ENCODE results near the gene FAM227B. TPM values are rescaled to one million over a fixed set of nuclear protein-coding genes. Genes with fewer than 3 reads are reported as not detected.
"Not testable (repeated sequence)": the region's sequence is repeated elsewhere in the genome, so short reads cannot be mapped to it uniquely, and the experiment has no call there.

FAM227B gene
- total RNA-seq, 2 donors from 2014 or later: 8.3 to 12.9 TPM

- Histone ChIP-seq H3K9me3 (no peaks in the 10 kb centered on the region), H3K36me3 (no peaks in the 10 kb centered on the region), H3K4me1 (replicated peaks) (no peaks in the 10 kb centered on the region), H3K27me3 (replicated peaks; ENCODE audit: insufficient read depth) (no peaks in the 10 kb centered on the region), H3K4me3 (no peak overlapping the region), H3K27ac (no peak overlapping the region)
- intact Hi-C loops (cut with DNase I): loop anchor here (10.0 kb wide), 1 partner anchor 732 kb away; no protein-coding TSS in a partner anchor
- DNase-seq (ENCODE audit: low spot score): no peak
- TF ChIP-seq, protein P1, sequence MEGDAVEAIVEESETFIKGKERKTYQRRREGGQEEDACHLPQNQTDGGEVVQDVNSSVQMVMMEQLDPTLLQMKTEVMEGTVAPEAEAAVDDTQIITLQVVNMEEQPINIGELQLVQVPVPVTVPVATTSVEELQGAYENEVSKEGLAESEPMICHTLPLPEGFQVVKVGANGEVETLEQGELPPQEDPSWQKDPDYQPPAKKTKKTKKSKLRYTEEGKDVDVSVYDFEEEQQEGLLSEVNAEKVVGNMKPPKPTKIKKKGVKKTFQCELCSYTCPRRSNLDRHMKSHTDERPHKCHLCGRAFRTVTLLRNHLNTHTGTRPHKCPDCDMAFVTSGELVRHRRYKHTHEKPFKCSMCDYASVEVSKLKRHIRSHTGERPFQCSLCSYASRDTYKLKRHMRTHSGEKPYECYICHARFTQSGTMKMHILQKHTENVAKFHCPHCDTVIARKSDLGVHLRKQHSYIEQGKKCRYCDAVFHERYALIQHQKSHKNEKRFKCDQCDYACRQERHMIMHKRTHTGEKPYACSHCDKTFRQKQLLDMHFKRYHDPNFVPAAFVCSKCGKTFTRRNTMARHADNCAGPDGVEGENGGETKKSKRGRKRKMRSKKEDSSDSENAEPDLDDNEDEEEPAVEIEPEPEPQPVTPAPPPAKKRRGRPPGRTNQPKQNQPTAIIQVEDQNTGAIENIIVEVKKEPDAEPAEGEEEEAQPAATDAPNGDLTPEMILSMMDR (IDR thresholded peaks at IDR 0.05): no peak
- TF ChIP-seq POLR2AphosphoS5 (IDR thresholded peaks at IDR 0.05) (no peak), POLR2A (IDR thresholded peaks at IDR 0.05) (no peak)
These were observed 207.8 kb downstream of the FAM227B start for GRCh38 chr15:49412797-49413196.

DNA sequence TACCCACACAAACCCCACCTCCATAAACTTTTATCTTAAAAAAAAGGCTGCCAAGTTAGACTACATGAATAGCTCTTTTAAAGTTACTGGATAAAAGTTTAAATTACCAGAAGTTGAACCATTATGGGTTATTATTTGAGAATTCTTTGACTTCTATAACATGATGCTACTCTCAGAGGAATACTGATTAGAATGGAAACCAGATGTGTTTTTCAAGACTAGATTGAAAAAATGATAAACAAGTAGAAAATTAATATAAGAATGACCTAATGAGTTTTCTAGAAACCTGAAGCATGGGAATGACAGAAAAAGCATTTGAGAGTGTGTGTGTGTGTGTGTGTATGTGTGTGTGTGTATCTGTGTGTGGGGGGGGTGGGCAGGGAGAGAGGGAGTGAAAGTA, 210.0 kb downstream of the FAM227B start:
- Histone ChIP-seq H3K27me3 (replicated peaks; ENCODE audit: insufficient read depth) (no peaks in the 10 kb centered on the region), H3K4me1 (replicated peaks) (no peaks in the 10 kb centered on the region), H3K4me3 (no peak overlapping the region), H3K36me3 (no peaks in the 10 kb centered on the region), H3K9me3 (no peaks in the 10 kb centered on the region), H3K27ac (no peak overlapping the region)
- TF ChIP-seq, protein P1 (IDR thresholded peaks at IDR 0.05): no peak
- TF ChIP-seq POLR2A (IDR thresholded peaks at IDR 0.05): no peak
- no peak for TF ChIP-seq POLR2AphosphoS5 (IDR thresholded peaks at IDR 0.05)
- DNase-seq (ENCODE audit: low spot score): no peak
- intact Hi-C loops (cut with DNase I): loop anchor here (10.0 kb wide), 1 partner anchor 734 kb away; no protein-coding TSS in a partner anchor

GRCh38 chr15:49406352-49407118, 214.1 kb downstream of the FAM227B start:
- Histone ChIP-seq H3K36me3 (no peaks in the 10 kb centered on the region), H3K27me3 (replicated peaks; ENCODE audit: insufficient read depth) (no peaks in the 10 kb centered on the region), H3K4me1 (replicated peaks) (no peaks in the 10 kb centered on the region), H3K27ac (no peak overlapping the region), H3K4me3 (no peak overlapping the region), H3K9me3 (no peaks in the 10 kb centered on the region)
- WGBS: 93% methylated on average over 17 of the region's 17 CpGs
- no peak for DNase-seq (ENCODE audit: low spot score)
- no peak for TF ChIP-seq POLR2AphosphoS5 (IDR thresholded peaks at IDR 0.05)
- intact Hi-C loops (cut with DNase I): no loop called here

- H3K27me3 ChIP-seq (replicated peaks; ENCODE audit: insufficient read depth); H3K4me1 ChIP-seq (replicated peaks); intact Hi-C loops (cut with DNase I); H3K36me3 ChIP-seq; H3K4me3 ChIP-seq; H3K9me3 ChIP-seq; DNase-seq (ENCODE audit: low spot score); H3K27ac ChIP-seq: not testable (repeated sequence)
- 91% methylated on average over 5 of the region's 5 CpGs for WGBS
These were observed 217.9 kb downstream of the FAM227B start for GRCh38 chr15:49402515-49403296.

DNA sequence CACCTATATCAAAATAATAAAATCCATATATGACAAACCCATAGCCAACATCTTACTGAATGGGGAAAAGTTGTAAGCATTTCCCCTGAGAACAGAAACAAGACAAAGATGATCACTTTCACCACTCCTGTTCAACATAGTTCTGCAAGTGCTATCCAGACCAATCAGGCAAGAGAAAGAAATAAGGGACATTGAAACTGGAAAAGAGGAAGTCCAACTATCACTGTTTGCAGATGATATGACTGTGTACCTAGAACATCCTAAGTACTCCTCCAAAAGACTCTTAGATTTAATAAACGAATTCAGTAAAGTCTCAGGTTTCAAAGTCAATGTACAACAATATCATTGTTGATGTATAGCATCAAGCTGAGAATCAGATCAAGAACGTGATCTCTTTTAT, 233.1 kb downstream of the FAM227B start:
- WGBS: 64% methylated on average over 2 of the region's 2 CpGs
- Histone ChIP-seq H3K36me3 (no peaks in the 10 kb centered on the region), H3K27me3 (replicated peaks; ENCODE audit: insufficient read depth) (no peaks in the 10 kb centered on the region), H3K4me3 (no peak overlapping the region), H3K9me3 (no peaks in the 10 kb centered on the region), H3K4me1 (replicated peaks) (no peaks in the 10 kb centered on the region), H3K27ac (no peak overlapping the region)
- DNase-seq (ENCODE audit: low spot score): no peak
- intact Hi-C loops (cut with DNase I): no loop called here
- TF ChIP-seq, protein P1 (IDR thresholded peaks at IDR 0.05): no peak
- TF ChIP-seq POLR2A (IDR thresholded peaks at IDR 0.05): no peak
- no peak for TF ChIP-seq POLR2AphosphoS5 (IDR thresholded peaks at IDR 0.05)
